GM12865 (cell line): ENCODE measurements around the gene NHLRC4.
A peak's percentile ranks its signal among the peaks of the same experiment; 100 is the strongest.

Experiments used
- DNase-seq: peaks from one replicate; pipeline ENCODE4 v3.0.0; 2010; ENCODE audit warnings: low read depth
- H3K4me3 ChIP-seq: 2 replicates; pipeline ENCODE4 v1.5.1; 2011; ENCODE audit warnings: mild to moderate bottlenecking, low read depth, low read length, control low read depth
- TF ChIP-seq, protein P1 (sequence below): IDR thresholded peaks from 2 replicates; pipeline ENCODE4 v1.5.1; 2011; ENCODE audit warnings: low read length, control low read depth, low read depth, inconsistent platforms; ENCODE audit not compliant: insufficient read depth; ENCODE audit errors: missing control alignments

Gene NHLRC4

DNA sequence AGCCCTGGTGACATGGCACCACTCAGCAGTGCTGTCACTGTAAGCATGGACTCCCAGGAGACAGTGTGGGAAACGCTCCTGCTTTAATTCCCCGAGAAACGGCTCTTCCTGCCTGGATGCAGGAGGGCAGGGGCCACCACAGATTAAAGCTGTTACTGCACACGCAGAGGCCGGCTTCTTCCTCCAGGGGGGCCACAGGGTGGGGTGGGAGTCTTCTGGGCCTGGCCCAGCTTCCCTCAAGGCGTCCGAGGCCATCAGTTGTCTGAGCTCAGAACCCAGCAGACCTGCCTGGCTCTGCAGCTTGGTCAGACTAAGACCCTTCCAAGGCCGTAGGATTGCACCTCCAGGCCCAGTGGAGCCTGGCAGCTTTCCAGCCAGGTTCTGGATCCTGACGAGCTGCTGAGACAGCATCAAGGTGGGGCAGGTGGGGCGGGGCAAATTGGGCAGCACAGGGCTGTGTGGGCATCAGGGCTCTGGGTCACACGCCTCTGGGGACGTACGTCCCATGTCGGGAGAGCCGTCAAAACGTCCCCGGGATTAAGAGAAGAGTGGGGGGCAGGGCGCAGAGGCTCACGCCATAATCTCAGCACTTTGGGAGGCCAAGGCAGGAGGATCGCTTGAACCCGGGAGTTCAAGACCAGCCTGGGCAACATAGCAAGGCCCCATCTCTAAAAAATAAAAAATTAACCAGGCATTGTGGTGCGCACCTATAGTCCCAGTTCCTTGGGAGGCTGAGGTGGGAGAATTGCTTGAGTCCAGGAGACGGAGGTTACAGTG, 44.3 kb upstream of the NHLRC4 start:
- H3K4me3 ChIP-seq = no peak overlapping the region

DNA sequence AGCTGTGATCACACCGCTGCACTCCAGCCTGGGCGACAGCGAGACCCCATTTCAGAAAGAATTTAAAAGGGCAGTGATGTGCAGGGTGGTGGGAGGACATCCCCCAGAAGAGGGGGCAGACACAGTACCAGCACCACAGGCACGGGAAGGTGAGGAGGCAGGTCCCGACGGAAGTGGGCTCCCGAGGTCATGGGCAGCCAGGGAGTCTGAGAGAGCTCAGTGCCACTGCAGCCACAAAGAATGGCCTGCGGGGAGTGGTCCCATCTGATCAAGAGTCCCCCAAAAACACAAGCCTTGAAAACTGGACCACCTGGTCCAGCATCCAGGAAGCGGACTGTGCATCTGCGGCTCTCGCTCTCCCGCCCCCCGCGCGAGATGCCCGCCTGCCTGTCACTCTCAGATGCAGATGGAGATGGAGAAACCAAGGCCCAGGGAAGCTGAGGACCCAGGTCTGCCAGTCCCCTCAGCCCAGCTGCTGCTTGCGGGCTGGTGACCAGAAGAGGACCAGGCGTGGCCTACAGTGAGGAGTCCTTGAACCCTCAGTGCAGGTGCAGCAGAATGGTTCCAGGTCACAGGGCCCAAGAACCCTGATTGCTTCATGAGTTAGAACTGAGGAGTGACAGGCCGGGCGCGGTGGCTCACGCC, 43.6 kb upstream of the NHLRC4 start:
- no peak overlapping the region for H3K4me3 ChIP-seq
- no peak for DNase-seq
- TF ChIP-seq, protein P1, sequence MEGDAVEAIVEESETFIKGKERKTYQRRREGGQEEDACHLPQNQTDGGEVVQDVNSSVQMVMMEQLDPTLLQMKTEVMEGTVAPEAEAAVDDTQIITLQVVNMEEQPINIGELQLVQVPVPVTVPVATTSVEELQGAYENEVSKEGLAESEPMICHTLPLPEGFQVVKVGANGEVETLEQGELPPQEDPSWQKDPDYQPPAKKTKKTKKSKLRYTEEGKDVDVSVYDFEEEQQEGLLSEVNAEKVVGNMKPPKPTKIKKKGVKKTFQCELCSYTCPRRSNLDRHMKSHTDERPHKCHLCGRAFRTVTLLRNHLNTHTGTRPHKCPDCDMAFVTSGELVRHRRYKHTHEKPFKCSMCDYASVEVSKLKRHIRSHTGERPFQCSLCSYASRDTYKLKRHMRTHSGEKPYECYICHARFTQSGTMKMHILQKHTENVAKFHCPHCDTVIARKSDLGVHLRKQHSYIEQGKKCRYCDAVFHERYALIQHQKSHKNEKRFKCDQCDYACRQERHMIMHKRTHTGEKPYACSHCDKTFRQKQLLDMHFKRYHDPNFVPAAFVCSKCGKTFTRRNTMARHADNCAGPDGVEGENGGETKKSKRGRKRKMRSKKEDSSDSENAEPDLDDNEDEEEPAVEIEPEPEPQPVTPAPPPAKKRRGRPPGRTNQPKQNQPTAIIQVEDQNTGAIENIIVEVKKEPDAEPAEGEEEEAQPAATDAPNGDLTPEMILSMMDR = no peak

More for the DNA sequence above, 44.3 kb upstream of the NHLRC4 start:
- TF ChIP-seq, protein P1 = no peak
- DNase-seq = no peak

- DNase-seq = no peak
- TF ChIP-seq, protein P1 = no peak
- no peak overlapping the region for H3K4me3 ChIP-seq
Observed at GRCh38 chr16:524274-525040, 42.3 kb upstream of the NHLRC4 start.

GRCh38 chr16:525123-525519, 41.7 kb upstream of the NHLRC4 start:
- TF ChIP-seq, protein P1 = no peak
- H3K4me3 ChIP-seq = peak overlapping the region; percentile 4
- DNase-seq = no peak

DNA sequence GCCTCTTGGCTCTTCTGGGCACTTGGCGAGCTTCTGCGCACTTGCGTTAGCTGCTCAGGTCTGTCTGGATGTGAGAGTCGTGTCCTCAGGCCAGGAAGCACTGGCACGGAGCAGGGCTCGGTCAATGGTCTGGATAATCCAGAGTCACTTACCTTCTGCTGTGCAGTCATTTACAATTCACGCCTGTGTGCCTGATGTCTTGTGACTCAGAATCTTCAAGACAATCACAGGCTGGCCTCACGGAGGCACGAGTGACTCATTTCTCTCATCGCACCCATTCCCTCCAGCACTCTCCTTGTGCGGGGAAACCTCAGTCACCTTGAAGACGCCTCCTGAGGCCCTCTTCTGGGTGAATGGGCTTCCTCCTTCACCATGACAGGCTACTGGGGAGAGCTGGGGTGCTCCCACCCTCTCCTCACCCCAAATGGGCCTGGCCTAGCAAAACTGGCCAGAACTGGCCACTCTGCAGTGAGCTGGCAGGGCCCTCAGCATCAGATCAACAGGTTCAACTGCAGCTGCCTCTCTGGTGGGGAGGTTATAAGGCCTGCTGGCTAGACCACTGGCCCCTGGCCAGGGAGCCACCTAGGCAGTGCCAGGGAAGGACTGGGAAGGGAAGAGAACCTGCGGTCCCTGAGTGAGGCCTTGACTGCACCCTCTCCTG, 41.2 kb upstream of the NHLRC4 start:
- peak; percentile 91 for DNase-seq
- TF ChIP-seq, protein P1 = no peak
- peak overlapping the region; percentile 96 for H3K4me3 ChIP-seq

DNA sequence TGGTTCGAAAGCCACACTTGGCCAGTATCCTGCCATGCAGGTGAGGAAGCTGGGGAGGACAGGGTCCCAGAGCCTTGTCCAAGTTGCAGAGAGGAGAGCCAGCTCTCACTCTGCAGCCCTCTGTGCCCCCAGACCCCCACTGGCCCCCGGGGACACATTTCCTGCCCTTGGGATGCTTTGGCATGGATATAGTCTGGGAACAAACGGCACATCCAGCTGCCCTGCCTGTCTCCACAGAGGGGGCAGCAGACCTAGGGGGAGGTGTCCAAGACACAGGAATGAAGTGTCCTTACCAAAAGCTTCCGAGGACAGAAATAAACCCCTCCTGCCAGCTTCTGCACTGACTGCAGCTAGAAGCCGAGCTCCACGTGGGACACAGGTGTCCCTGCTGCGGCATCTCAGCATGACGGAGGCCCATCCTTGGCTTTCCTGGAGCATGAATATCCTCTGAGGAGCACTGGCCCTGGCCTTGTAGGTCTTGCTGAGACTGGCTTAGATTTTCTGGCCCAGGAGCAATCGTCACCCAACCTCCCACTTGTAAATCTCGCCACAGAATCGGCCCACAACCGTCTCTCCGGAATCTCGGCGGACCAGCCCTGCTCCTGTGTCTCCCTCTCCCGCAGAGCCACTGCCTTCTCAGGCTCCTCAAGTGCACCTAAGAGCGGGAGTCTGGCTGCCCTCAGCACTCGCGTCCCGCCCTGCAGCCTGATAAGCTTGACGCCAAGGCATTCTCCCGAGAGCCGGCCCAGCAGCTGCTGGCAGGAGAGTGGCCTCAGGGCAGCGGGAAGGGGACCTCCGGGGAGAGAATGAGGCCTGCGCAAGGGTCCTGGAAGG, 40.4 kb upstream of the NHLRC4 start:
- peak overlapping the region; percentile 96 for H3K4me3 ChIP-seq
- DNase-seq = peak; percentile 43
- TF ChIP-seq, protein P1 = no peak
